Astrocyte (in vitro differentiated cells and primary cell): Measurements from ENCODE around the gene SPTBN1. TPM values are rescaled to one million over a fixed set of nuclear protein-coding genes. Genes with fewer than 3 reads are reported as not detected.
"Not testable (repeated sequence)": the region's sequence is repeated elsewhere in the genome, so short reads cannot be mapped to it uniquely, and the experiment has no call there.

Experiments
- DNase-seq: peaks from one replicate; pipeline ENCODE4 v3.0.0-alpha.2; 2010; ENCODE audit warnings: low read depth
- FAIRE-seq: peaks from 2 replicates; lab custom pipeline; 2011; peaks lifted over from hg19 to GRCh38; lab: Jason Lieb, UNC
- H2AFZ ChIP-seq: 2 replicates; pipeline ENCODE4 v1.6.0; 2012; ENCODE audit warnings: low read depth, low read length, inconsistent platforms
- H3K27ac ChIP-seq: 2 replicates; pipeline ENCODE4 v1.5.1; 2011; ENCODE audit warnings: low read depth, low read length, inconsistent platforms
- H3K27me3 ChIP-seq: 2 replicates; pipeline ENCODE4 v1.6.0; 2011; ENCODE audit warnings: low read length, inconsistent platforms; ENCODE audit not compliant: insufficient read depth
- H3K36me3 ChIP-seq: 2 replicates; pipeline ENCODE4 v1.5.1; 2011; ENCODE audit warnings: low read length, inconsistent platforms; ENCODE audit not compliant: insufficient read depth
- H3K4me1 ChIP-seq: 2 replicates; pipeline ENCODE4 v1.5.1; 2011; ENCODE audit warnings: low read length, inconsistent platforms; ENCODE audit not compliant: insufficient read depth
- H3K4me2 ChIP-seq: 2 replicates; pipeline ENCODE4 v1.6.0; 2012; ENCODE audit warnings: low read length, inconsistent platforms
- H3K4me3 ChIP-seq: 2 replicates; pipeline ENCODE4 v1.5.1; 2011; ENCODE audit warnings: low read depth, mild to moderate bottlenecking, low read length, inconsistent platforms; ENCODE audit not compliant: insufficient read depth
- H3K79me2 ChIP-seq: 2 replicates; pipeline ENCODE4 v1.6.0; 2012; ENCODE audit warnings: mild to moderate bottlenecking, low read length, inconsistent platforms; ENCODE audit not compliant: insufficient read depth
- H3K9ac ChIP-seq: 2 replicates; pipeline ENCODE4 v1.6.0; 2012; ENCODE audit warnings: mild to moderate bottlenecking, low read length, inconsistent platforms
- H3K9me3 ChIP-seq: 2 replicates; pipeline ENCODE4 v1.5.1; 2012; ENCODE audit warnings: low read depth, mild to moderate bottlenecking, low read length, inconsistent platforms; ENCODE audit not compliant: insufficient read depth
- H4K20me1 ChIP-seq: 2 replicates; pipeline ENCODE4 v1.6.0; 2012; ENCODE audit warnings: low read length, inconsistent platforms; ENCODE audit not compliant: insufficient read depth
- H3K27ac Mint-ChIP-seq: one replicate; pipeline ENCODE4 v1.8.0; 2021; ENCODE audit warnings: mild to moderate bottlenecking, mixed read lengths; ENCODE audit not compliant: unreplicated experiment
- H3K27me3 Mint-ChIP-seq: one replicate; pipeline ENCODE4 v1.8.0; 2021; ENCODE audit warnings: low read depth, mixed read lengths; ENCODE audit not compliant: unreplicated experiment
- H3K36me3 Mint-ChIP-seq: one replicate; pipeline ENCODE4 v1.8.0; 2021; ENCODE audit warnings: low read depth, mixed read lengths; ENCODE audit not compliant: unreplicated experiment
- H3K4me1 Mint-ChIP-seq: one replicate; pipeline ENCODE4 v1.8.0; 2021; ENCODE audit warnings: low read depth, mixed read lengths; ENCODE audit not compliant: unreplicated experiment
- H3K4me3 Mint-ChIP-seq: one replicate; pipeline ENCODE4 v1.8.0; 2021; ENCODE audit warnings: mild to moderate bottlenecking, moderate library complexity, mixed read lengths; ENCODE audit not compliant: unreplicated experiment
- H3K9me3 Mint-ChIP-seq: one replicate; pipeline ENCODE4 v1.8.0; 2021; ENCODE audit warnings: mild to moderate bottlenecking, mixed read lengths; ENCODE audit not compliant: unreplicated experiment
- EZH2 ChIP-seq: IDR thresholded peaks from 2 replicates; pipeline ENCODE4 v1.6.1; 2012; ENCODE audit warnings: mild to moderate bottlenecking, low read length, inconsistent platforms; ENCODE audit not compliant: insufficient read depth
- total RNA-seq: library from RNA; stranded (reverse); gene quantifications from 2 replicates; pipeline ENCODE4 v1.2.1, GENCODE V29; 2021
- TF ChIP-seq, protein P1 (sequence below): IDR thresholded peaks from 2 replicates; pipeline ENCODE4 v1.5.1; 2011; ENCODE audit warnings: low read depth, mild to moderate bottlenecking, inconsistent platforms, low read length, moderate library complexity; ENCODE audit not compliant: insufficient read depth

SPTBN1 gene
- total RNA-seq, 1 donor from 2014 or later: 311 TPM

DNA sequence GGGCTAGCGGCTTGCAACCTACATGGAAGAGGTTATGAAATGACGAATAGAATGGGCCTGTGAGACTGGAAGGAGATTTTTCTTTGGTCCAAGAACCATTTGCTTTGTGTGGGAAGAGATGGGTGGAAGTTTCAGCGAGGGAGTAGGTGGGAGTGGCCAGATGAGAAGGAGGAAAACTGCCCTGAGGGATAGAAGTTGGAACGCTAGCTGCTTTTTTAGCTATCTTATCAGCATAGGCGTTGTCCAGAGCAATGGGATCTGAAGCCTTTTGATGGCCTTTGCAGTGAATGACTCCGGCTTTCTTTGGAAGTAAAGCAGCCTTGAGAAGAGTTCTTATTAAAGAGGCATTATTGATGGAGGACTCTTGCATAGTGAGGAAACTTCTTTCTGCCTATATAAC, 52.4 kb downstream of the SPTBN1 start:
- Mint-ChIP-seq H3K27ac (no peak overlapping the region), H3K4me1 (peaks cover 23% of the 10 kb centered on the region), H3K9me3 (no peaks in the 10 kb centered on the region), H3K4me3 (no peak overlapping the region), H3K36me3 (no peaks in the 10 kb centered on the region), H3K27me3 (no peaks in the 10 kb centered on the region)
- Histone ChIP-seq H3K27me3 (no peaks in the 10 kb centered on the region), H3K9ac (no peak overlapping the region), H3K79me2 (peaks cover 91% of the 10 kb centered on the region), H3K27ac (no peak overlapping the region), H3K4me2 (no peak overlapping the region), H3K36me3 (no peaks in the 10 kb centered on the region), H2AFZ (no peak overlapping the region), H3K9me3 (no peaks in the 10 kb centered on the region), H4K20me1 (peaks cover 62% of the 10 kb centered on the region), H3K4me3 (no peak overlapping the region), H3K4me1 (no peaks in the 10 kb centered on the region)
- TF ChIP-seq, protein P1, sequence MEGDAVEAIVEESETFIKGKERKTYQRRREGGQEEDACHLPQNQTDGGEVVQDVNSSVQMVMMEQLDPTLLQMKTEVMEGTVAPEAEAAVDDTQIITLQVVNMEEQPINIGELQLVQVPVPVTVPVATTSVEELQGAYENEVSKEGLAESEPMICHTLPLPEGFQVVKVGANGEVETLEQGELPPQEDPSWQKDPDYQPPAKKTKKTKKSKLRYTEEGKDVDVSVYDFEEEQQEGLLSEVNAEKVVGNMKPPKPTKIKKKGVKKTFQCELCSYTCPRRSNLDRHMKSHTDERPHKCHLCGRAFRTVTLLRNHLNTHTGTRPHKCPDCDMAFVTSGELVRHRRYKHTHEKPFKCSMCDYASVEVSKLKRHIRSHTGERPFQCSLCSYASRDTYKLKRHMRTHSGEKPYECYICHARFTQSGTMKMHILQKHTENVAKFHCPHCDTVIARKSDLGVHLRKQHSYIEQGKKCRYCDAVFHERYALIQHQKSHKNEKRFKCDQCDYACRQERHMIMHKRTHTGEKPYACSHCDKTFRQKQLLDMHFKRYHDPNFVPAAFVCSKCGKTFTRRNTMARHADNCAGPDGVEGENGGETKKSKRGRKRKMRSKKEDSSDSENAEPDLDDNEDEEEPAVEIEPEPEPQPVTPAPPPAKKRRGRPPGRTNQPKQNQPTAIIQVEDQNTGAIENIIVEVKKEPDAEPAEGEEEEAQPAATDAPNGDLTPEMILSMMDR: no peak
- no peak for TF ChIP-seq EZH2
- FAIRE-seq (no peak), DNase-seq (no peak)

DNA sequence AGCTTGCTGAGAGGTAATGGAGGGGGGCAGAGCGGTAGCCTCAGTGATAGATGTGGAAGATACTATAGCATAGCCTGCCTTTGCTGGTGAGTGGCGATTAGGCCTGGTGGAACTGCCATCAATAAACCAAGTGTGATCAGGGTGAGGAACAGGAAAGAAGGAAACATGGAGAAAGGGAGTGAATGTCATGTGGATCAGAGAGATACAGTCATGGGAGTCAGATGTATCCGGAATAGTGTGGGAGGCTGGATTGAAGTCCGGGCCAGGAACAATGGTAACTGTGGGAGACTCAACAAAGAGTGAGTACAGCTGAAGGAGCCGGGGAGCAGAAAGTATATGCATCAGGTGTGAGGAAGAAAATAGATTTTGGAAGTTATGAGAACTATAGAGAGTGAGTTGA, 52.9 kb downstream of the SPTBN1 start:
- not testable (repeated sequence) for FAIRE-seq, H3K9ac ChIP-seq, H3K27ac Mint-ChIP-seq, H3K36me3 ChIP-seq, H3K9me3 ChIP-seq, H3K4me1 ChIP-seq, H3K4me3 Mint-ChIP-seq, DNase-seq, H3K9me3 Mint-ChIP-seq, H3K4me3 ChIP-seq, H2AFZ ChIP-seq, H3K36me3 Mint-ChIP-seq, H3K4me2 ChIP-seq, H3K27ac ChIP-seq, H3K27me3 ChIP-seq, H3K27me3 Mint-ChIP-seq
- peaks cover 18% of the 10 kb centered on the region for H3K4me1 Mint-ChIP-seq
- Histone ChIP-seq H3K79me2 (peaks cover 91% of the 10 kb centered on the region), H4K20me1 (peaks cover 57% of the 10 kb centered on the region)

DNA sequence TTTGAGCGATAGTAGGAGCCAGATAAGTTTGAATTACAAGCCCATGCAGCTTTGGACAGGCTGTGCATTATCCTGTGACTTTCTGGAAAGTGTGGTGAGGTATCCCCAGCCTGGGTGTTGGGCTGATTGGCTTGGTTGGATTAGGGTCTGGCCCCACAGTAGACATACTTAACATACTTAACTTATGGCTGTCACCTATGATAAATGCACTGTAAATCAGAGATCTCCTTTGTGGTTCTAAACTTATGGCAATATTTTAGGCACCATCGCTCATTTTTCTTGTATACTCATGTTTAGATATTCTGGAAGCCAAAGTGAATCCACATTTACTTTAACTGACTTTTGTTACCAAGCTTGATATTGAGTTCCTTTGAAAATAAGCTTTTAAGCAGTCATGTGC, 54.8 kb downstream of the SPTBN1 start:
- Histone ChIP-seq H3K27me3 (no peaks in the 10 kb centered on the region), H3K4me2 (no peak overlapping the region), H3K9me3 (no peaks in the 10 kb centered on the region), H4K20me1 (peaks cover 58% of the 10 kb centered on the region), H3K4me1 (no peaks in the 10 kb centered on the region), H3K4me3 (no peak overlapping the region), H3K36me3 (no peaks in the 10 kb centered on the region), H2AFZ (no peak overlapping the region), H3K79me2 (peaks cover 92% of the 10 kb centered on the region), H3K27ac (no peak overlapping the region), H3K9ac (no peak overlapping the region)
- no peak for TF ChIP-seq EZH2
- TF ChIP-seq, protein P1: no peak
- Mint-ChIP-seq H3K4me1 (peaks cover 23% of the 10 kb centered on the region), H3K36me3 (no peaks in the 10 kb centered on the region), H3K9me3 (no peaks in the 10 kb centered on the region), H3K4me3 (no peak overlapping the region), H3K27ac (no peak overlapping the region), H3K27me3 (no peaks in the 10 kb centered on the region)
- FAIRE-seq (no peak), DNase-seq (no peak)
